ENCODE results near the gene NOVA2.

The NOVA2 gene

GRCh38 chr19:46019270-46019669, 45.6 kb upstream of the NOVA2 start:
- Histone ChIP-seq H3K4me1 (ENCODE audit: control insufficient read depth, low read length) (peaks cover 12% of the 10 kb centered on the region), H3K4me2 (ENCODE audit: low read length) (no peak overlapping the region), H3K4me3 (ENCODE audit: low read length) (no peak overlapping the region), H3F3A (ENCODE audit: control insufficient read depth, insufficient read depth) (peaks cover 2% of the 10 kb centered on the region; the same call in 1 of the 2 replicates), H4K20me1 (ENCODE audit: control insufficient read depth, insufficient read depth, low read depth, low read length) (peaks cover 3% of the 10 kb centered on the region; the same call in 1 of the 2 replicates), H3K9me2 (replicated peaks; ENCODE audit: control insufficient read depth, low read length) (no peaks in the 10 kb centered on the region), H3K9me3 (ENCODE audit: control insufficient read depth, insufficient read depth, low read length) (no peaks in the 10 kb centered on the region), H3K27me3 (ENCODE audit: control insufficient read depth, low read length) (peaks cover 4% of the 10 kb centered on the region; the same call in 1 of the 2 replicates), H3K36me3 (ENCODE audit: control insufficient read depth, low read length) (no peaks in the 10 kb centered on the region; the same call in 1 of the 2 replicates), H3K79me2 (ENCODE audit: control insufficient read depth, low read length) (no peaks in the 10 kb centered on the region), H3K27ac (ENCODE audit: low read depth, low read length) (no peak overlapping the region)
- no peak for TF ChIP-seq CTCF (IDR thresholded peaks at IDR 0.05; ENCODE audit: low read depth, low read length, poor library complexity, severe bottlenecking)
- TF ChIP-seq EZH2phosphoT487 (IDR thresholded peaks at IDR 0.05; ENCODE audit: borderline replicate concordance, low read length) = no peak

GRCh38 chr19:46018729-46019251, 45.1 kb upstream of the NOVA2 start:
- no peak overlapping the region for H3K4me2 ChIP-seq (ENCODE audit: low read length)
- peaks cover 4% of the 10 kb centered on the region; the same call in 1 of the 2 replicates for H3K27me3 ChIP-seq (ENCODE audit: control insufficient read depth, low read length)
- H4K20me1 ChIP-seq (ENCODE audit: control insufficient read depth, insufficient read depth, low read depth, low read length) = peaks cover 3% of the 10 kb centered on the region; the same call in 1 of the 2 replicates
- H3K4me3 ChIP-seq (ENCODE audit: low read length) = no peak overlapping the region
- no peaks in the 10 kb centered on the region for H3K9me2 ChIP-seq (replicated peaks; ENCODE audit: control insufficient read depth, low read length)
- H3F3A ChIP-seq (ENCODE audit: control insufficient read depth, insufficient read depth) = peaks cover 6% of the 10 kb centered on the region; the same call in 1 of the 2 replicates
- H3K9me3 ChIP-seq (ENCODE audit: control insufficient read depth, insufficient read depth, low read length) = no peaks in the 10 kb centered on the region
- no peak for TF ChIP-seq EZH2phosphoT487 (IDR thresholded peaks at IDR 0.05; ENCODE audit: borderline replicate concordance, low read length)
- TF ChIP-seq CTCF (IDR thresholded peaks at IDR 0.05; ENCODE audit: low read depth, low read length, poor library complexity, severe bottlenecking) = no peak
- H3K4me1 ChIP-seq (ENCODE audit: control insufficient read depth, low read length) = peaks cover 12% of the 10 kb centered on the region
- H3K79me2 ChIP-seq (ENCODE audit: control insufficient read depth, low read length) = no peaks in the 10 kb centered on the region
- no peak overlapping the region for H3K27ac ChIP-seq (ENCODE audit: low read depth, low read length)
- no peaks in the 10 kb centered on the region; the same call in 1 of the 2 replicates for H3K36me3 ChIP-seq (ENCODE audit: control insufficient read depth, low read length)

GRCh38 chr19:46017874-46018675, 44.4 kb upstream of the NOVA2 start:
- Histone ChIP-seq H4K20me1 (ENCODE audit: control insufficient read depth, insufficient read depth, low read depth, low read length) (peaks cover 3% of the 10 kb centered on the region; the same call in 1 of the 2 replicates), H3K36me3 (ENCODE audit: control insufficient read depth, low read length) (no peaks in the 10 kb centered on the region; the same call in 1 of the 2 replicates), H3K9me2 (replicated peaks; ENCODE audit: control insufficient read depth, low read length) (no peaks in the 10 kb centered on the region), H3K27me3 (ENCODE audit: control insufficient read depth, low read length) (peaks cover 4% of the 10 kb centered on the region; the same call in 1 of the 2 replicates), H3K27ac (ENCODE audit: low read depth, low read length) (no peak overlapping the region), H3K4me2 (ENCODE audit: low read length) (no peak overlapping the region), H3K4me3 (ENCODE audit: low read length) (no peak overlapping the region), H3K9me3 (ENCODE audit: control insufficient read depth, insufficient read depth, low read length) (no peaks in the 10 kb centered on the region), H3F3A (ENCODE audit: control insufficient read depth, insufficient read depth) (peaks cover 7% of the 10 kb centered on the region; the same call in 1 of the 2 replicates), H3K79me2 (ENCODE audit: control insufficient read depth, low read length) (no peaks in the 10 kb centered on the region), H3K4me1 (ENCODE audit: control insufficient read depth, low read length) (peaks cover 12% of the 10 kb centered on the region)
- no peak for TF ChIP-seq EZH2phosphoT487 (IDR thresholded peaks at IDR 0.05; ENCODE audit: borderline replicate concordance, low read length)
- TF ChIP-seq CTCF (IDR thresholded peaks at IDR 0.05; ENCODE audit: low read depth, low read length, poor library complexity, severe bottlenecking) = no peak

Data from DOHH2 (cell line).